22Rv1 (cell line): ENCODE measurements around the gene MSLN.

Experiments used
- CTCF ChIP-seq: fragments of 450-650 bp; IDR thresholded peaks from 2 replicates; pipeline ENCODE4 v1.5.1; 2017; ENCODE audit warnings: mild to moderate bottlenecking
- ZFX ChIP-seq: fragments of 450-650 bp; IDR thresholded peaks from 2 replicates; pipeline ENCODE4 v1.6.1; 2017; ENCODE audit warnings: antibody characterized with exemption, borderline replicate concordance

DNA sequence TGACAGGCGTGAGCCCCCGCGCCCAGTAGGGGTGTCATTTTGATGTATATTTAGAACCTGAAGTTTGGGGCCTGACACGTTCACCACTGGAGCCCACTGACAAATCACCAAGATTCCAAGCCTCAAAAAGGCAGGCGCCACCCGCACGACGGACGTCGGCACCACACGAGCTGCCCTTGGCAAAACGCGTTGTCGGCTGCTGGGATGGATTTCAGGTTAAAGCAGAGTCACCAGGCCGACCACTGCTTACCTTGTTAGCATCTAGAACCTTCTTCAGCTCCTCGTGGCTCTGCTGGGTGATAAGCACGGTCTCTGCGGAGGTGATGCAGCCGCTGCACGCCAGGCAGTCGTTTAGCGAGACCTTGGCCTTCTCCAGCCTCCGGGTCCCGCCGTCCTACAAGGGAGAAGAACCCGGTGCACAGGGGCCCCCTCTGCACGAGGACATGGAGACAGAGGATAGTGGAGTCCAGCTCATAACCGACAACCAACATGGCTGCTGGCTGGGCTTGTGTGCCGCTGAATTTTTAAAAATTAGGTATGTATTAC, 23.5 kb upstream of the MSLN start:
- TF ChIP-seq CTCF, result no peak
- no peak for TF ChIP-seq ZFX
